Measurements from ENCODE around the gene CCDC178. TPM values are rescaled to one million over a fixed set of nuclear protein-coding genes. Genes with fewer than 3 reads are reported as not detected.
A peak's percentile ranks its signal among the peaks of the same experiment; 100 is the strongest.
"Not testable (repeated sequence)": the region's sequence is repeated elsewhere in the genome, so short reads cannot be mapped to it uniquely, and the experiment has no call there.

Gene CCDC178
- 0.69 TPM for total RNA-seq

GRCh38 chr18:33440060-33441043 lies at the start of gene CCDC178:
Gene CCDC178, minus strand, starts transcription at chr18:33440721. Its CDS starts 28,633 bp downstream, at chr18:33412088.
- peak; percentile 40 for DNase-seq (ENCODE audit: low spot score)

GRCh38 chr18:33483908-33484307 lies 43.4 kb upstream of the CCDC178 start:
- DNase-seq (ENCODE audit: low spot score) = no peak

GRCh38 chr18:33472509-33472908 lies 32.0 kb upstream of the CCDC178 start:
- DNase-seq (ENCODE audit: low spot score) = no peak

GRCh38 chr18:33470216-33470615 lies 29.7 kb upstream of the CCDC178 start:
- no peak for DNase-seq (ENCODE audit: low spot score)

- DNase-seq (ENCODE audit: low spot score) = no peak
Measured at GRCh38 chr18:33469699-33470098, 29.2 kb upstream of the CCDC178 start.

- DNase-seq (ENCODE audit: low spot score) = no peak
Measured at GRCh38 chr18:33467531-33467930, 27.0 kb upstream of the CCDC178 start.

- DNase-seq (ENCODE audit: low spot score) = no peak
Measured at GRCh38 chr18:33466822-33467221, 26.3 kb upstream of the CCDC178 start.

GRCh38 chr18:33460681-33461080 lies 20.2 kb upstream of the CCDC178 start:
- no peak for DNase-seq (ENCODE audit: low spot score)

GRCh38 chr18:33459612-33460011 lies 19.1 kb upstream of the CCDC178 start:
- no peak for DNase-seq (ENCODE audit: low spot score)

GRCh38 chr18:33446604-33447003 lies 6.1 kb upstream of the CCDC178 start:
- no peak for DNase-seq (ENCODE audit: low spot score)

- DNase-seq (ENCODE audit: low spot score) = no peak
Measured at GRCh38 chr18:33444709-33445108, 4.2 kb upstream of the CCDC178 start.

GRCh38 chr18:33432857-33433256 lies 7.7 kb downstream of the CCDC178 start:
- no peak for DNase-seq (ENCODE audit: low spot score)

- no peak for DNase-seq (ENCODE audit: low spot score)
Measured at GRCh38 chr18:33427549-33427948, 13.0 kb downstream of the CCDC178 start.

GRCh38 chr18:33424266-33424946 lies 16.1 kb downstream of the CCDC178 start:
- DNase-seq (ENCODE audit: low spot score) = no peak

- no peak for DNase-seq (ENCODE audit: low spot score)
Measured at GRCh38 chr18:33421225-33421624, 19.3 kb downstream of the CCDC178 start.

- DNase-seq (ENCODE audit: low spot score) = no peak
Measured at GRCh38 chr18:33404244-33404873, 36.2 kb downstream of the CCDC178 start.

GRCh38 chr18:33398939-33399338 lies 41.6 kb downstream of the CCDC178 start:
- not testable (repeated sequence) for DNase-seq (ENCODE audit: low spot score)

- no peak for DNase-seq (ENCODE audit: low spot score)
Measured at GRCh38 chr18:33375829-33376228, 64.7 kb downstream of the CCDC178 start.

GRCh38 chr18:33372442-33372841 lies 68.1 kb downstream of the CCDC178 start:
- no peak for DNase-seq (ENCODE audit: low spot score)

GRCh38 chr18:33369711-33370449 lies 70.6 kb downstream of the CCDC178 start:
- DNase-seq (ENCODE audit: low spot score) = no peak

GRCh38 chr18:33356735-33357134 lies 83.8 kb downstream of the CCDC178 start:
- no peak for DNase-seq (ENCODE audit: low spot score)

- no peak for DNase-seq (ENCODE audit: low spot score)
Measured at GRCh38 chr18:33355756-33356155, 84.8 kb downstream of the CCDC178 start.

Measured in mucosa of gallbladder (tissue), 1 donor.